Stimulated activated CD8-positive, alpha-beta memory T cell treated with anti-CD3 and anti-CD28 coated beads, Interleukin-12 subunit alpha, Interleukin-12 subunit beta, amount 100 ng/mL, for 1 hour (primary cell): ENCODE measurements around the gene HEXD.

Experiments used
- DNase-seq: peaks from one replicate; pipeline ENCODE4 v3.0.0-alpha.2; 2020; ENCODE audit warnings: low read depth

Gene HEXD

GRCh38 chr17:82489851-82490511 lies 71.8 kb downstream of the HEXD start:
- no peak for DNase-seq

DNA sequence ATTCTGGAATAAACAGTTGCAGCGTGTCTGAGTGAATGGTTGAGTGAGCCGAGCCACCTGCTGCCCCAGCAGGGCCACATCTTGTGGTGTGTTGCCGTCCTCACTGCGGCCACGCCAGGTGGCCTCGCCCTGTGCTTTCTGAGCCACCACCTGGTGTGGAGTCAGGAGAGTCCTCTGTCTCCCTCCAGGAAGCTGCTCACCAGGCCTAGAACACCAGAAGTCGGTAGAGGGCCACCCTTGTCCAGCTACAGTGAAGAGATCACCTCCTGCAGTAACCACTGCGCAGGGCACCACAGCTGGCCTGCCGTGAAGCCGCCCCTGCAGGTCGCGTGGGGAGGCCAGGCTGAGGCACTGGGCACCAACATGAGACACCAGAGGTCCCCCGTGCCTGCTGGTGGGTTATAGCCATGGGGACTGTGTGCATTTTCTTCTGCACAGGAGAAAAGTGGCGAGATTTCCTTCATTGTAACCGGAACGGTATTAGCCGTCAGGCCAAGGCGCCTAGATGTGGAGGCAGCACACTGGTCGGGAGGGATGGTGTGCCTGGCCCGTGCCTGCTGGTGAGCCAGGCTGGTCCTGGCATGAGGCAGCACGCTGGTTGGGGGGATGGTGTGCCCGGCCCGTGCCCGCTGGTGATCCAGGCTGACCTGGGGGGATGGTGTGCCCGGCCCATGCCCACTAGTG lies 72.5 kb downstream of the HEXD start:
- no peak for DNase-seq

DNA sequence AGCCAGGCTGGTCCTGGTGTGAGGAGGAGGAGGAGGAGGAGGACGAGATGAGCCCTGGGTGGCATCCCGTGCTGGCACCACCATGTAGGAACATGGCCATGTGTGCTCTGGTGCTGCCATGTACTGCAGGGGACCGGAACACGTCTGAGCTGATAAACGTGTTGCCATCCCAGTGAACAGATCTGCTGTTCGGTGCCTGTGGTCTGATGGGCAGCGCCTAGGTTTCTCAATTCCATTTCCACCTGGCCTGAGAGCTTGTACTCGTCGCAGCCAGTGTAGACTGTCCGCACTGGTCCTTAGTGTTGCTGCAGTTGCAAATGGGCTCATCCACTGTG lies 73.0 kb downstream of the HEXD start:
- DNase-seq: no peak

GRCh38 chr17:82491533-82491932 lies 73.4 kb downstream of the HEXD start:
- no peak for DNase-seq
